Stomach (tissue), 9 donors: ENCODE results near the gene ZNF680. TPM values are rescaled to one million over a fixed set of nuclear protein-coding genes. Genes with fewer than 3 reads are reported as not detected.

Experiments
- DNase-seq, 2 donors: peaks; one replicate each; pipeline versions ENCODE4 v3.0.0 to v3.0.0-alpha.2; 2013 to 2019
- H3K27ac ChIP-seq, 5 donors: fragments of 200-600 bp in 4 of 5; sonication (generic) in 4 of 5; one replicate each; pipeline ENCODE4 v1.5.1; 2013 to 2019; ENCODE audit warnings: mild to moderate bottlenecking in 1 of 5, moderate library complexity in 1 of 5
- H3K27me3 ChIP-seq, 3 donors: fragments of 200-600 bp; sonication (generic); one replicate each; pipeline ENCODE4 v1.5.1; 2017 to 2019; ENCODE audit warnings: mixed run types in 1 of 3
- H3K36me3 ChIP-seq, 4 donors: fragments of 200-600 bp; sonication (generic); 1 replicate in 3 of 4; 2 replicates in 1 of 4; pipeline ENCODE4 v1.5.1; 2016 to 2019
- H3K4me1 ChIP-seq, 4 donors: fragments of 200-600 bp; sonication (generic); one replicate each; pipeline ENCODE4 v1.5.1; 2016 to 2019
- H3K4me3 ChIP-seq, 4 donors: fragments of 200-600 bp; sonication (generic) in 3 of 4; one replicate each; pipeline ENCODE4 v1.5.1; 2016 to 2019; ENCODE audit warnings: mild to moderate bottlenecking in 1 of 4
- H3K9me3 ChIP-seq, 4 donors: fragments of 200-600 bp; sonication (generic); one replicate each; pipeline ENCODE4 v1.5.1; 2016 to 2019
- EP300 ChIP-seq: sonication (generic); formaldehyde crosslinking; IDR thresholded peaks from one replicate; pipeline ENCODE4 v1.6.1; 2017; ENCODE audit warnings: antibody characterized with exemption
- POLR2A ChIP-seq, 4 donors: fragments of 450-650 bp; IDR thresholded peaks; one replicate each; pipeline ENCODE4 v1.6.1; 2016; ENCODE audit warnings: antibody characterized with exemption in 4 of 4, control low read depth in 2 of 4, mild to moderate bottlenecking in 1 of 4, moderate library complexity in 1 of 4
- POLR2AphosphoS5 ChIP-seq, 3 donors: sonication (generic); formaldehyde crosslinking; IDR thresholded peaks; one replicate each; pipeline ENCODE4 v1.6.1; 2016; ENCODE audit warnings: antibody characterized with exemption in 3 of 3
- WGBS, 5 donors: extraction: QIAGEN DNeasy Blood & Tissue Kit in 3 of 5; methylation state at CpG; one replicate each; pipeline versions ENCODE4 v1.1.5 to v1.1.7; 2013 to 2018; 5-methylcytosine and 5-hydroxymethylcytosine counted together
- intact Hi-C: fragments of 100-400 bp; cut with DNase I; formaldehyde crosslinking; loops from one replicate; pipeline ENCODE4 v1.15.1; 2023; ENCODE audit warnings: low total_unique reads
- polyA plus RNA-seq, 3 donors: library from polyadenylated mRNA; stranded (reverse); fragments of 200-250 nt; gene quantifications; one replicate each; pipeline ENCODE4 v1.2.3, GENCODE V29; 2013
- total RNA-seq, 5 donors: library from RNA; depleted of rRNA; stranded (reverse); fragments of >200 nt; gene quantifications; one replicate each; pipeline versions ENCODE4 v1.1.0 to v1.2.3, GENCODE V29; 2014 to 2016
- TF ChIP-seq, protein P1 (sequence below), 7 experiments: fragments of 450-650 bp in 4 of 7; fragments of 200-600 bp in 3 of 7; sonication (generic) in 3 of 7; IDR thresholded peaks; one replicate each; pipeline ENCODE4 v1.5.1; 2016 to 2019; ENCODE audit warnings: antibody characterized with exemption in 7 of 7, control low read depth in 2 of 7, mild to moderate bottlenecking in 1 of 7
- donor health status: healthy with polysubstance abuse.
- donor health status: Bipolar disorder and iron deficiency.
- donor health status: healthy.

The ZNF680 gene
- total and polyA plus RNA-seq, 8 donors: 3.8 to 41.1 (median 7.6) TPM

DNA sequence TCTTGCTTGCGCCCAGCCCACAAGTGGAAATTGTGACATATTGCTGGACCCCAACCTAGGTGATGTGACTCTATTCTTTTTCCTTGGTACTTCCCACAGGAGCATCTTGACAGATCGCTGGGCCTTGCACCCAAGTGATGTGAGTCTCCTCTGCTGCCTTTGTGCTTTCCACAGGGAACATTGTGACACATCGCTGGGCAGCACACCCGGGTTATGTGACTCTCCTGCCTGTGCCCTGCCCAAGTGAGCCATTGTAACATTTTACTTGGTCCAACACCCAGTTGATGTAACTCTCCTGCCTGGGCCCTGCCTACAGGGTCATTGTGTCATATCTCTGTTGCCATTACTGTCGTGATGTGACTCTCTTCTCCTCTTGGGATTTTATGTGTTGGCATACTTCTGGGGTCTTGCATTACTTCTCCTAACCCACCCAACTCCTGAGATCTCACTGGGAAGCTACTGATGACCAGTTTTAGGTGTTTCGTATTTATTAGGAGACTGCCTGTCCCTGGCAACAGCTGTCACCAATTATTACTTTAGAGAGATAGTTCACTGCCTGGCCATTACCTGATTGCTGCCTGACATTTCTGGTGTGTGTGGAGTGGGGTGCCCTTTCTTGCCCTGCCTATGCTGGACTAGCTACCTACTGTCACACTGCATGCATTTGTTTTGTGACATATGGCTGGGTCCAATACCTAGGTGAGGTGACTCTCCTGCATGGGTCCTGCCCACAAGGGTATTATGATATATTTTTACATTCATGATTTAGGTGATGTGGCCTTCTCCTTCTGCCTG is 45.4 kb upstream of the ZNF680 start:
- Histone ChIP-seq H3K4me3 (no peak overlapping the region), H3K27me3 (no peaks in the 10 kb centered on the region), H3K9me3 (no peaks in the 10 kb centered on the region), H3K27ac (no peak overlapping the region), H3K4me1 (no peaks in the 10 kb centered on the region), H3K36me3 (no peaks in the 10 kb centered on the region)
- TF ChIP-seq POLR2A (IDR thresholded peaks at IDR 0.05): no peak
- DNase-seq: no peak
- intact Hi-C loops: no loop called here
- 85 to 94% (median 91%) methylated on average over 6 of the region's 6 CpGs for WGBS, 5 donors

DNA sequence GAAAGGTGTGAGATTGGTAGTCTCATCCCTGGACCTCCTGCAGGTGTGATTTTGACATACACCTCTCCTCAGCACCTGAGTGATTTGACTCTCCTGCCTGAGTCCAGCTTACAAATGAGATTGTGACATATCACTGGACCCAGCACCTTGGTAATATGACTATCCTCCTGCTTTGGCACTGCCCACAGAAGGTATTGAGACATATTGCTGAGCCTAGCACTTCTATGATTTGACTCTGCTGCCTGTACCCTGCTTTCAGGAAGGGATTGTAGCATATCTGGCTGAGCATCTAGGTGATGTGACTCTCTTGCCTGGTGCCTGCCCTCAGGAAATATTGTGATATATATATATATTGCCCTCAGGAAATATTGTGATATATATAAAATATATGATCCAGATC is 43.5 kb upstream of the ZNF680 start:
- no peak for TF ChIP-seq EP300

DNA sequence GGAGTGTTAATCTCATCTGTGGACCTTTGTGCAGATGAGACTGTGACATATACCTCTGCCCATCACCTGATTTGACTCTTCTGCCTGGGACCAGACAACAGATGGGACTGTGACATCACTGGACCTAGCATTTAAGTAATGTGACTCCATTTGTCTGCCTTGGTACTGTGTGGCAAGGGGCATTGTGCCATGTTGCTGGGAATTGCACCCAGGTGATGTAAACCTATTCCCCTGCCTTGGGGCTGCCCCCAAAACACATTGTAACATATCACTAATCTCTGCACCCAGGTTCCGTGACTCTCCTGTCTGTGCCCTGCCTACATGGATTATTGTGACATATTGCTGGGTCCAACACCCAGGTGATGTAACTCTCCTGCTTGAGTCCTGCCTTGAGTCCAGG is 40.4 kb upstream of the ZNF680 start:
- H3K27me3 ChIP-seq: no peaks in the 10 kb centered on the region
- peaks cover 0 to 5% (median 0%) of the 10 kb centered on the region in 4 donors for H3K9me3 ChIP-seq
- H3K36me3 ChIP-seq: no peaks in the 10 kb centered on the region
- no peak for DNase-seq
- H3K4me3 ChIP-seq: no peak overlapping the region
- TF ChIP-seq POLR2AphosphoS5 (IDR thresholded peaks at IDR 0.05) (no peak), POLR2A (IDR thresholded peaks at IDR 0.05) (no peak), EP300 (no peak)
- intact Hi-C loops: no loop called here
- no peak overlapping the region for H3K27ac ChIP-seq
- 88 to 100% (median 95%) methylated on average over 1 of the region's 1 CpG for WGBS, 5 donors
- H3K4me1 ChIP-seq: no peaks in the 10 kb centered on the region

More for the DNA sequence above, 43.5 kb upstream of the ZNF680 start:
- no peak overlapping the region for H3K27ac ChIP-seq
- intact Hi-C loops: no loop called here
- peaks cover 0 to 5% (median 0%) of the 10 kb centered on the region in 4 donors for H3K9me3 ChIP-seq
- H3K4me1 ChIP-seq: no peaks in the 10 kb centered on the region
- no peaks in the 10 kb centered on the region for H3K27me3 ChIP-seq
- no peak overlapping the region for H3K4me3 ChIP-seq
- no peak for DNase-seq
- H3K36me3 ChIP-seq: no peaks in the 10 kb centered on the region

DNA sequence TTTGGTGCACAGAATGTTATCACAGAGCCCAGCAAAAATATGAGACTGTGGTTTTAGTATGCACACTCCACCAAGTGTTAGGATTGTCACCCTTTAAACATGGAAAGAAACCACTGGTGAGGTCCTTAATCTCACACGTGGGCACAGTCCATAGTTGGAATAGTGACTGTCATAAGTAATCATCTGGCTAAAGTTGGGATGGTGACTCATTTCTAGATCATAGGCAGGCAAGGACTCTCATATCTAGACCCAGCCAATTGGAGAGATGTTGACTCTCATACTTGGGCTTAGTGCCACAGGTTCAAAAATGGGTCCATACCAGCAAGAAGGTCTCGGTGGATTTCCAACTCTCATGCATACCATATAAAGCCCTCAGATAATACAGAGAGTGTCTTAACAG is 39.6 kb upstream of the ZNF680 start:
- Histone ChIP-seq H3K9me3 (peaks cover 0 to 5% (median 0%) of the 10 kb centered on the region in 4 donors), H3K27me3 (no peaks in the 10 kb centered on the region), H3K36me3 (no peaks in the 10 kb centered on the region), H3K4me3 (no peak overlapping the region), H3K27ac (no peak overlapping the region), H3K4me1 (no peaks in the 10 kb centered on the region)
- WGBS, 5 donors: 52 to 89% (median 83%) methylated on average over 2 of the region's 2 CpGs
- no peak for DNase-seq
- intact Hi-C loops: no loop called here
- TF ChIP-seq POLR2A (IDR thresholded peaks at IDR 0.05): no peak
- TF ChIP-seq POLR2AphosphoS5 (IDR thresholded peaks at IDR 0.05): no peak
- TF ChIP-seq, protein P1, sequence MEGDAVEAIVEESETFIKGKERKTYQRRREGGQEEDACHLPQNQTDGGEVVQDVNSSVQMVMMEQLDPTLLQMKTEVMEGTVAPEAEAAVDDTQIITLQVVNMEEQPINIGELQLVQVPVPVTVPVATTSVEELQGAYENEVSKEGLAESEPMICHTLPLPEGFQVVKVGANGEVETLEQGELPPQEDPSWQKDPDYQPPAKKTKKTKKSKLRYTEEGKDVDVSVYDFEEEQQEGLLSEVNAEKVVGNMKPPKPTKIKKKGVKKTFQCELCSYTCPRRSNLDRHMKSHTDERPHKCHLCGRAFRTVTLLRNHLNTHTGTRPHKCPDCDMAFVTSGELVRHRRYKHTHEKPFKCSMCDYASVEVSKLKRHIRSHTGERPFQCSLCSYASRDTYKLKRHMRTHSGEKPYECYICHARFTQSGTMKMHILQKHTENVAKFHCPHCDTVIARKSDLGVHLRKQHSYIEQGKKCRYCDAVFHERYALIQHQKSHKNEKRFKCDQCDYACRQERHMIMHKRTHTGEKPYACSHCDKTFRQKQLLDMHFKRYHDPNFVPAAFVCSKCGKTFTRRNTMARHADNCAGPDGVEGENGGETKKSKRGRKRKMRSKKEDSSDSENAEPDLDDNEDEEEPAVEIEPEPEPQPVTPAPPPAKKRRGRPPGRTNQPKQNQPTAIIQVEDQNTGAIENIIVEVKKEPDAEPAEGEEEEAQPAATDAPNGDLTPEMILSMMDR (IDR thresholded peaks at IDR 0.05): no peak
- TF ChIP-seq EP300: no peak

DNA sequence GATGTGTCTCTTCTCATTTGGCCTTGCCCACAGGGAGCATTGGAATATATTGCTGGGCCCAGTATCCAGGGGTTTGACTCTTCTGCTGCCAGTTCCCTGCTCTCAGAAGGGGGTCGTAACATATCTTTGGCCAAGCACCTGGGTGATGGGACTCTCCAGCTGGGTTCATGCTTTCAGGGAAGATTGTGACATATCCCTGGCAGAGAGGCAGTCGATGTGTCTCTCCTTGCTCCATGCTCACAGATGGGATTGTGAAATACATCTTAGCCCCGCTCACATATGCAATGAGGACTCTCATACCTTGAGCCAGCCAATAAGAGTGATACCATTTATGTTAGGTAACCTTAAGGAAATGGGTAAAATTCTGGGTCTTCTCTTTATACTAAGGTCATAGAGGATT is 39.2 kb upstream of the ZNF680 start:
- no peaks in the 10 kb centered on the region for H3K27me3 ChIP-seq
- H3K36me3 ChIP-seq: no peaks in the 10 kb centered on the region
- intact Hi-C loops: no loop called here
- TF ChIP-seq EP300 (no peak), POLR2A (IDR thresholded peaks at IDR 0.05) (no peak), POLR2AphosphoS5 (IDR thresholded peaks at IDR 0.05) (no peak)
- TF ChIP-seq, protein P1 (IDR thresholded peaks at IDR 0.05): no peak
- no peak overlapping the region for H3K27ac ChIP-seq
- 86 to 92% (median 88%) methylated on average over 3 of the region's 3 CpGs for WGBS, 5 donors
- no peak overlapping the region for H3K4me3 ChIP-seq
- no peak for DNase-seq
- peaks cover 0 to 5% (median 0%) of the 10 kb centered on the region in 4 donors for H3K9me3 ChIP-seq
- H3K4me1 ChIP-seq: no peaks in the 10 kb centered on the region

DNA sequence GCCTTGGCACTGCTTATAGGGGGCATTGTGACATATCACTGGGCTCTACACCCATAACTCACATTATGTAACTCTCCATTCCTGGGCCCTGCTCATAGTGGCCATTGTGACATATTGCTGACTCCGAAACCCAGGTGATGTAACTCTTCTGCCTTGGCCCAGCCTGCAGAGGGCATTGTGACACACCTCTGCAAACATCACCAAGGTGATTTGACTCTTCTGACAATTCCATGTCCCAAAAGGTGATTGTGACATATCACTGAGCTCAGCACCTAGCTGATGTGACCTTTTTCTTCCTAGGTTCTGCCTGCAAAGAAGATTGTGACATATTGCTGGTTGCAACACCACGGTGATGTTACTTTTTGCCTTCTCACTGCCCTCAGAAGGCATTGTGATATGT is 36.5 kb upstream of the ZNF680 start:
- WGBS, 5 donors: 80 to 94% (median 90%) methylated on average over 2 of the region's 2 CpGs
- intact Hi-C loops: loop anchor here (10.0 kb wide), 1 partner anchor 115 kb away; no protein-coding TSS in a partner anchor
- no peak overlapping the region for H3K4me3 ChIP-seq
- no peaks in the 10 kb centered on the region for H3K4me1 ChIP-seq
- TF ChIP-seq POLR2A (IDR thresholded peaks at IDR 0.05) (no peak), POLR2AphosphoS5 (IDR thresholded peaks at IDR 0.05) (no peak)
- TF ChIP-seq, protein P1 (IDR thresholded peaks at IDR 0.05): no peak
- no peaks in the 10 kb centered on the region for H3K36me3 ChIP-seq
- no peaks in the 10 kb centered on the region for H3K27me3 ChIP-seq
- DNase-seq: no peak
- H3K27ac ChIP-seq: no peak overlapping the region
- H3K9me3 ChIP-seq: peaks cover 0 to 5% (median 0%) of the 10 kb centered on the region in 4 donors
